NT2/D1 (cell line): Measurements from ENCODE around the gene GLP1R.

Experiments
- DNase-seq: peaks from one replicate; pipeline ENCODE4 v3.0.0-alpha.2; 2011; ENCODE audit warnings: low read depth, low spot score
- H3K27me3 ChIP-seq: 2 replicates; pipeline ENCODE4 v1.6.0; 2011; ENCODE audit warnings: mild to moderate bottlenecking; ENCODE audit not compliant: insufficient read length, insufficient read depth
- H3K36me3 ChIP-seq: 2 replicates; pipeline ENCODE4 v1.6.1; 2011; ENCODE audit warnings: mild to moderate bottlenecking, low read length, mixed read lengths; ENCODE audit not compliant: insufficient read depth, insufficient read length
- H3K4me1 ChIP-seq: 2 replicates; pipeline ENCODE4 v1.5.1; 2011; ENCODE audit not compliant: insufficient read depth, insufficient read length
- H3K4me3 ChIP-seq: 2 replicates; pipeline ENCODE4 v1.5.1; 2011; ENCODE audit warnings: low read depth; ENCODE audit not compliant: insufficient read length
- H3K9ac ChIP-seq: 2 replicates; pipeline ENCODE4 v1.6.0; 2011; ENCODE audit warnings: low read depth; ENCODE audit not compliant: insufficient read length
- H3K9me3 ChIP-seq: 2 replicates; pipeline ENCODE4 v1.5.1; 2011; ENCODE audit warnings: mild to moderate bottlenecking, low read length; ENCODE audit not compliant: insufficient read depth
- SUZ12 ChIP-seq: IDR thresholded peaks from 2 replicates; pipeline ENCODE4 v1.6.1; 2011; ENCODE audit not compliant: insufficient read length, insufficient read depth; ENCODE audit errors: extremely low read depth
- YY1 ChIP-seq: IDR thresholded peaks from 2 replicates; pipeline ENCODE4 v1.6.1; 2011; ENCODE audit not compliant: insufficient read length, insufficient read depth
- ZNF274 ChIP-seq: IDR thresholded peaks from 2 replicates; pipeline ENCODE4 v1.6.1; 2011; ENCODE audit warnings: mild to moderate bottlenecking, low read depth, low read length

The GLP1R gene

DNA sequence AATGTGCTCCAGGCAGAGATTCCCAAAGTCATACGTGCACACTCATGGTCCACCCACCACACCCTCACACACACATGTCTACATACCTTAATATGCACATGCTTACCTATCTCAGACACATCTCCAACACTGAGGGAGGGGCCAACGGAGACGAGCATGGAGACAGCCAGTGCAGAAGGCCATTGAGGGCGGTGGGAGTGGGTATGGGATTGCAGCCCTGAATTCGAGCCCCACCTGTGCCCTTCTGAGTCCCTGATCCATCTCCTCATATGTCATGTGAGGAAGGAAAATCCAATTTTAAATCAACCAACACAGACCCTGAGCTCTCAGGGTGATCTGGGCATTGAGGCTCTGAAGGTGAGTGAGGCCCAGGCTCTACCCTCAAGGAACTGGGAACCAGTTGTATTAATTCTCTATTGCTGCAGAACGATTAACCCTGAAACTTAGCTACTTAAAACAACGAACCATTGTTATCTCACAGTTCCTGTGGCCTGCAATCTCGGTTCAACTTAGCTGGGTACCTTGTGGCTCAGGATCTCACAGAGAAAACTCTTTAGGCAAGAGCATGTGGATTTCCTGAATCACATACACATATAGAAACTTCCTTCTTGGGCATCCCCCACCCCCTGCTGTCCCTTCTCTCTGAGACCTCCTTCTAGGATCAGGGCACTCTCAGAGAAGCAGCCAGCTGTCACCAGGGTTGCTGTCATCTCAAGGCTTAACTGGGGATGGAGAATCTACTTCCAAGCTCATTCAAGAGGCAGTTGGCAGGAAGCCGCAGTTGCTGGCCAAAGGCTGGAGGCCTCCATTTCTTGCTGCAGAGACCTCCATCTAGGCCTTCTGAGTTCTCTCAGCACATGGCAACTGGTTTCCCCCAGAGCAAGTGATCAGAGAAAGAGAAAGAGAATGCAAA lies 28.3 kb downstream of the GLP1R start:
- Histone ChIP-seq H3K9me3 (no peaks in the 10 kb centered on the region), H3K4me1 (peaks cover 3% of the 10 kb centered on the region), H3K36me3 (no peaks in the 10 kb centered on the region), H3K27me3 (no peaks in the 10 kb centered on the region), H3K4me3 (no peak overlapping the region), H3K9ac (no peak overlapping the region)
- no peak for TF ChIP-seq ZNF274
- no peak for TF ChIP-seq YY1
- no peak for TF ChIP-seq SUZ12
- no peak for DNase-seq

DNA sequence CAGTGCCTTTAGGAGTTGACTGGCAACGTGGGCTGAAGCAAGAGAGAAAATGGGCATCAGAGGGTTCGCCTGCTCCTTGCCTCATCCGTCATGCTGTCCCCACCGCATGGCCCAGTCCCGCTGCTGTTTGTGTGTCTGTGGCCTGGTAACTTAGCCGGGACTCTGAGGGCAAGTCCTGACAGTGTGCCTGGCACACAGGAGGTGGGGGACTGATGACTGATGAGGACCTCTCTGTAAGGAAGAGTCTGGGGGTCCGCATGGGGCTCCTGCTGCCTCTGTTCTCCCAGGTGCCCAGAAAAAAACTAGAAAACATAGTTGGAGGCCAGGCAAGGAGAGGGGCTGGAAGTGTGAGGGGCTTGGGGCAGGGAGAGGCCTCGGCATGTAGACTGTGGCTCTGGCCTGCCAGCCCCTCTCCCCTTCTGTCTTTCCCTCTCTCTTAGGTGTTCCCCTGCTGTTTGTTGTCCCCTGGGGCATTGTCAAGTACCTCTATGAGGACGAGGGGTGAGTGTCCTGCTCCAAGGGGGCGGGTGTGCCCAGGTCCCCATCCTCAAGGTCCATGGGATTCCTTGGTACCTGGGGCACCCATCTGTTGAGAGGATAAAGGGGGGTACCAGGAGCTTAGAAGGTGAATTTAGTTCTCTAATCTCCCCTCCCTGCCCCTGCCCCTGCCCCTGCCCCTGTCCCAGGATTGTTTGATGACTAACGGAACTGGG lies 29.5 kb downstream of the GLP1R start:
- Histone ChIP-seq H3K27me3 (no peaks in the 10 kb centered on the region), H3K9me3 (no peaks in the 10 kb centered on the region), H3K36me3 (no peaks in the 10 kb centered on the region), H3K9ac (no peak overlapping the region), H3K4me1 (peaks cover 3% of the 10 kb centered on the region), H3K4me3 (no peak overlapping the region)
- DNase-seq = no peak
- TF ChIP-seq YY1 = no peak
- no peak for TF ChIP-seq SUZ12

DNA sequence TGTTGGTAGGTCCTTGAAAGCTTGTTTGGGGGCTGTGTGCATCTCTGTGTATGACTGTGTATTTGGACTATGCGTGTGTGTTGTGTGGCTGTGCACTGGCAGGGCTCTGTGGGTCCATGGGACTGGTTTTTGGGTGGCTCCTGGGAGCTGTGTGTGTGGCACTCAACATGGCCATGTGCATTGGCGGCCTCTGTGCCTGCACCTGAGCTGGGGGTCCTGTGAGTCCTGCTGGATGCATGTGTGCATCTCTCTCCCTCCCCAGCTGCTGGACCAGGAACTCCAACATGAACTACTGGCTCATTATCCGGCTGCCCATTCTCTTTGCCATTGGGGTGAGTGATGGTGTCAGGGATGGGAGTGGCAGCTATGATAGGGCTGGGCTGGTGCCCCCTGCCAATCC lies 30.1 kb downstream of the GLP1R start:
- no peaks in the 10 kb centered on the region for H3K36me3 ChIP-seq
- H3K4me1 ChIP-seq = peaks cover 3% of the 10 kb centered on the region
- DNase-seq = no peak
- no peak overlapping the region for H3K9ac ChIP-seq
- no peak overlapping the region for H3K4me3 ChIP-seq
- H3K27me3 ChIP-seq = no peaks in the 10 kb centered on the region
- H3K9me3 ChIP-seq = no peaks in the 10 kb centered on the region
- TF ChIP-seq SUZ12 (no peak), YY1 (no peak), ZNF274 (no peak)

DNA sequence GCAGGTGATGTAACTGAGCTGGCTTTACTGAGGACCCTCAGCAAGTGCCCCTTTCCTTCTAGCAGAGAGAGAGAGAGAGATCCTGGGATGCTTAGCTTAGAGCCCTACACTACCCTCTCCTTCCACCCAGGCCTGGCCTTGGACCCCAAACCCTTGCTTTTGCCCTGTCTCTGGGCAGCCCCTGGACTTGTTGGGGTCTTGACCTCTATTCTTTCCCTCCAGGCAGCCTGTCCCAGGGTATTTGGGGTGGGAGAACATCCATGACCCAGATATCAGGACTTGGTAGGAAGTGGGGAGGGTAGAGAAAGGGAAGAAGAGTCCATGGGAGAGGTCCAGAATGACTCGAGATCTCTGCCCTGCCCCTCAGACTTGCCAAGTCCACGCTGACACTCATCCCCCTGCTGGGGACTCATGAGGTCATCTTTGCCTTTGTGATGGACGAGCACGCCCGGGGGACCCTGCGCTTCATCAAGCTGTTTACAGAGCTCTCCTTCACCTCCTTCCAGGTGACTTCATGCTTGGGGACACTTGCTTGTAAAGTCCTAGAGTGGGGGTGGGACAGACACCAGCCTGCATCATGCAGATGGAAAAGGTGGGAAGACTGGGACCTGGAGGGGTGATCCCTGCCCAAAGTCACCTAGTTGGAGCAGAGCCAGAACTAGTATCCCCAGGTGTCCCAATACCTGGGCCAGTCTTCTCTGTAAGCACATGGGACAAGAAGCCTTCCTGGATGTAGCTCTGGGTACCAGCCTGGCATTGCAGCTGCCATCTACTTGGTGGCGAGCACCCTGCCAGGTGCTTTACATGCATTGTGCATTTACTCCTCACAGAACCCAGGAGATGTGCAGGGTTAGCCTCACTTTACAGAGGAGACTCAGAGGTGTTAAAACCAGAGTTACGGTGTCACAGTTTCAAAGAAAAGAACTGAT lies 30.9 kb downstream of the GLP1R start:
- no peaks in the 10 kb centered on the region for H3K9me3 ChIP-seq
- no peak for TF ChIP-seq ZNF274
- TF ChIP-seq SUZ12 = no peak
- no peak for TF ChIP-seq YY1
- peaks cover 3% of the 10 kb centered on the region for H3K4me1 ChIP-seq
- no peak overlapping the region for H3K4me3 ChIP-seq
- no peak for DNase-seq
- no peaks in the 10 kb centered on the region for H3K36me3 ChIP-seq
- H3K27me3 ChIP-seq = no peaks in the 10 kb centered on the region
- H3K9ac ChIP-seq = no peak overlapping the region

DNA sequence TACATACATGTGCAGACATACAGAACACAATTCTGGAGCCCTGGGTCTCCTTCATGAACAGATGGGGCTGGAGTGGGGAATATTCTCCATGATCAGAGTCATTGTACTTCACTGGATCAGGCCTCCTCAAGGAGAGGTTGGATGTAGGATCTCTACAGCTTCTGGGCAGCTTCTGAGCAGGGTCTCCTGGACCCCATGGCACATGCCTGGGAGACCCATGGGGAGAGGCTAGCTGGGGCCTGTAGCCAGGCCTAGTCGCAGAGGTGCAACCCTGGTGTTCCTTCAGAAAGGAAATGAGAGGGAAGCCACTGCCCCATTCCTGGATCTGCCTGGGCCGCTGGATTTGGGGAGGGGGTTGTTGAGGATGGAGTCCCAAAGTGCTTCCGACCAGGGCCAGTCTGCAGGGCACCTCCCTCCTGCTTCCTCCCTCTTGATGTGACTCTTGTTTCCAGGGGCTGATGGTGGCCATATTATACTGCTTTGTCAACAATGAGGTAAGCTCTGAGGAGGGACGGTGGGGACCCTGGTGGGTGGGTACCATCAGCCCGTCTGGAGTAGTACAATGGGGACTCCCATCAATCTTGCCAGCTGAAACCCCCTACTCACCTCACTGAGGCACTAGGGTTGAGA lies 31.8 kb downstream of the GLP1R start:
- Histone ChIP-seq H3K27me3 (no peaks in the 10 kb centered on the region), H3K4me3 (no peak overlapping the region), H3K4me1 (no peaks in the 10 kb centered on the region), H3K9me3 (no peaks in the 10 kb centered on the region), H3K36me3 (no peaks in the 10 kb centered on the region), H3K9ac (no peak overlapping the region)
- no peak for DNase-seq
- no peak for TF ChIP-seq SUZ12
- no peak for TF ChIP-seq ZNF274
- TF ChIP-seq YY1 = no peak

DNA sequence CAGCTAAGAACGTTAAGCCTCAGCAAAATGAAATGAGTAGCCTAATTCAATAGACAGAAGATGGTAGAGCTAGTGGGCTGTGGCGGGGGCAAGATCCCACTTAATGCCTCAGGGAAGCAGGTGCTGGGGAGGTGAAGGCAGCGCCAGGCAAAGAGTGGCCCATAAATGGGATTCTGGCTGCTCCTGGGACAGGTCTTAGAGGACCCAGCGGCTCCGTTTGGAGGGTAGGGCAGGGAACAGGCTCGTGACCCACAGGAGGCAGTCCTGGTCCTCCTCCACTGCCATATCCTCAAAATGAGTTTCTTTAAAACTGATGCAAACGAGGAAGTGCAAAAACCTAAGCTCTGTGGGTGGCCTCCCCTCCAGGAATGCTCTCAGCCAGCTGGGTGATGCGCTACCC lies 33.7 kb downstream of the GLP1R start:
- H3K36me3 ChIP-seq = no peaks in the 10 kb centered on the region
- H3K27me3 ChIP-seq = no peaks in the 10 kb centered on the region
- no peaks in the 10 kb centered on the region for H3K4me1 ChIP-seq
- no peak overlapping the region for H3K9ac ChIP-seq
- no peak for TF ChIP-seq YY1
- H3K4me3 ChIP-seq = no peak overlapping the region
- DNase-seq = no peak
- H3K9me3 ChIP-seq = no peaks in the 10 kb centered on the region

DNA sequence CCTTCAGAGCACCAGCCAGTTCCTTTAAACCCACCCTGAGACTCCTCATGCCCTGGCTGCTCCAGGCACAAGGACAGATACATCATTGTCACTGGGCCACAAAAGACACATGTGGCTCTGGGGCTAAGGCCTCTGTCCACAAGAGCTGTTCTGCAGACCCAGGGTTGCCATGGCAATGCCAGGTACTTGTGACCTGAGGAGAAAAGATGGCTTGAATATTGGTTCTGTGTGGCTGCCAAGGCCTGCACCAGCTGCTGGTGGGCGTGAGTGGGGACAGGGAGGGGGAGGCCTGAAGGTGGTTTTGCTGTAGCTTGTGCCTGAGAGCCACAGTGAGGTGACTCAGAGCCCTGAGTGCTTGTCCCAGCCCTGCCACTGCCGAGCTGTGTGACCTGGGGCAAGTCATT lies 34.7 kb downstream of the GLP1R start:
- no peaks in the 10 kb centered on the region for H3K36me3 ChIP-seq
- no peaks in the 10 kb centered on the region for H3K9me3 ChIP-seq
- no peaks in the 10 kb centered on the region for H3K27me3 ChIP-seq
- H3K9ac ChIP-seq = no peak overlapping the region
- no peaks in the 10 kb centered on the region for H3K4me1 ChIP-seq
- DNase-seq = no peak
- H3K4me3 ChIP-seq = no peak overlapping the region
- TF ChIP-seq YY1 = no peak
- TF ChIP-seq ZNF274 = no peak
- TF ChIP-seq SUZ12 = no peak
